NCI-H2107 treated with DMSO at 0.1 percent for 48 hours (cell line): Measurements from ENCODE around the gene USP54.

Experiments used
- DNase-seq: peaks from one replicate; lab custom pipeline; 2025; ENCODE audit not compliant: unreplicated experiment; lab: John Stamatoyannopoulos, UW

The USP54 gene

GRCh38 chr10:73469579-73469978 is 121.6 kb downstream of the USP54 start:
- no peak for DNase-seq

- no peak for DNase-seq
Observed at GRCh38 chr10:73467206-73467605, 123.9 kb downstream of the USP54 start.

GRCh38 chr10:73465978-73466726 is 125.0 kb downstream of the USP54 start:
- DNase-seq, result no peak

- no peak for DNase-seq
Observed at GRCh38 chr10:73460897-73461296, 130.2 kb downstream of the USP54 start.

- DNase-seq, result no peak
Observed at GRCh38 chr10:73459683-73460314, 131.3 kb downstream of the USP54 start.

GRCh38 chr10:73456187-73456890 is 134.8 kb downstream of the USP54 start:
- no peak for DNase-seq

GRCh38 chr10:73449113-73449512 is 142.0 kb downstream of the USP54 start:
- DNase-seq, result no peak

GRCh38 chr10:73448384-73448783 is 142.8 kb downstream of the USP54 start:
- DNase-seq, result no peak
